Measurements from ENCODE around the gene RNF150. TPM values are rescaled to one million over a fixed set of nuclear protein-coding genes. Genes with fewer than 3 reads are reported as not detected.
"Not testable (repeated sequence)": the region's sequence is repeated elsewhere in the genome, so short reads cannot be mapped to it uniquely, and the experiment has no call there.

The RNF150 gene
- total RNA-seq, 2 donors from 2014 or later, result 2.3 to 4.6 TPM

DNA sequence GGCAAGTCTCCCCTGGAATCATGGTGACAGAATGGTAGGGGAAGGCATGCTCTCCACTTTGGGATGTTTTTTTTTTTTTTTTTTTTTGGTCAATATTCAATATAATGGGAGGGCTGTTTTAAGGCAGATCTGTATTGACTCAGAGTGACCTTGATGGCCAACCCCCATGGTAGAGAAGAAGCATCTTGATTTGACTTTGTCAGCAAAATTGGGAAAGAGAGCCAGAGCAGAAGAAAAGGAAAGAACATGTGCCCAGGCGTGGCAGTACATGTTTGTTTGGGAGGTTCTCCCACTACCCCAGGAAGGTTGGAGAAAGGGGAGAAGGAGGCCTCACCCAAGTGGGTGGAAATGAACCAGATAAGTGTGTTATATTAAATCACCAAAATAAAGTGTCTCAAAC lies 314.8 kb downstream of the RNF150 start:
- TF ChIP-seq POLR2A (IDR thresholded peaks at IDR 0.05), result no peak
- TF ChIP-seq, protein P1, sequence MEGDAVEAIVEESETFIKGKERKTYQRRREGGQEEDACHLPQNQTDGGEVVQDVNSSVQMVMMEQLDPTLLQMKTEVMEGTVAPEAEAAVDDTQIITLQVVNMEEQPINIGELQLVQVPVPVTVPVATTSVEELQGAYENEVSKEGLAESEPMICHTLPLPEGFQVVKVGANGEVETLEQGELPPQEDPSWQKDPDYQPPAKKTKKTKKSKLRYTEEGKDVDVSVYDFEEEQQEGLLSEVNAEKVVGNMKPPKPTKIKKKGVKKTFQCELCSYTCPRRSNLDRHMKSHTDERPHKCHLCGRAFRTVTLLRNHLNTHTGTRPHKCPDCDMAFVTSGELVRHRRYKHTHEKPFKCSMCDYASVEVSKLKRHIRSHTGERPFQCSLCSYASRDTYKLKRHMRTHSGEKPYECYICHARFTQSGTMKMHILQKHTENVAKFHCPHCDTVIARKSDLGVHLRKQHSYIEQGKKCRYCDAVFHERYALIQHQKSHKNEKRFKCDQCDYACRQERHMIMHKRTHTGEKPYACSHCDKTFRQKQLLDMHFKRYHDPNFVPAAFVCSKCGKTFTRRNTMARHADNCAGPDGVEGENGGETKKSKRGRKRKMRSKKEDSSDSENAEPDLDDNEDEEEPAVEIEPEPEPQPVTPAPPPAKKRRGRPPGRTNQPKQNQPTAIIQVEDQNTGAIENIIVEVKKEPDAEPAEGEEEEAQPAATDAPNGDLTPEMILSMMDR (IDR thresholded peaks at IDR 0.05), result no peak
- intact Hi-C loops (cut with DNase I), result no loop called here
- no peak for ATAC-seq

DNA sequence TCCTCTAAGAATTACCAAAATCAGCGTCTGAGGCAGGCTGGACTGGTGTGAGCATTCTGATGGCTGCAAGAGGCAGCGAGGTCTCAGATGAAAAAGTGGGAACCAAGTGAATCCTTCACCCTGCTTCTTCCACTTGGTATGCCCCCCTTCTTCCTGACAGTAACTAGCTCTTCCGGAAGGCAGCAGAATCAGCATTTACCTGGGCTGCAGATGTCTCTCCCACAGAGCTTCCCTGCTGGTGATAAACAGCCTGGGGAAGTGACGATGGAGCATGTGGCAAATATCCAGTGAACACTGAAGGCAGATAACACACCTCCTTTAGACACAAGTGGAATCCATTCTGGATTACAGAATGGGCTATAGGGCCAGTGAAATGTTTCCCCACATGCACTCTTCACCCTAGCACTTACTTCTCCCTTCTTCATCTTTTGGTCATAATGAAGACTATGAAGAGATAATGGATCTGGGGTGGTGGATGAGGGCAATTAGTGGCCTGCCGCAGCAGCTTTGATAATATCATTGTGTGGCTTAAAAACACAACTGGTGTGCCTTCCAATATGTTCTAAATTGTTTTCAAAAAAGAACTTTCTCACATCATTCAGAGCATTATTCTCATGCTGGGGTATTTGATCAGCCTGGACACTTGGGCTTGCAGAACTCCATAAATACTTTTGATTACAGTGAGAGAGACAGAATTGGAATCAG lies 316.3 kb downstream of the RNF150 start:
- Histone ChIP-seq H3K4me3 (no peak overlapping the region), H3K9me3 (no peaks in the 10 kb centered on the region), H3K36me3 (replicated peaks in 1 of 2; ENCODE audit: insufficient read depth in 1 of 2, low read depth in 2 of 2) (no peaks in the 10 kb centered on the region), H3K4me1 (no peaks in the 10 kb centered on the region), H3K27ac (no peak overlapping the region), H3K27me3 (no peaks in the 10 kb centered on the region)
- ATAC-seq (no peak), DNase-seq (no peak)
- WGBS, 2 donors, result 83 to 91% methylated on average over 5 of the region's 5 CpGs
- no peak for TF ChIP-seq POLR2A (IDR thresholded peaks at IDR 0.05)
- TF ChIP-seq, protein P1 (IDR thresholded peaks at IDR 0.05), result no peak
- intact Hi-C loops (cut with DNase I), result no loop called here

More for the DNA sequence above, 314.8 kb downstream of the RNF150 start:
- Histone ChIP-seq H3K9me3 (no peaks in the 10 kb centered on the region), H3K36me3 (replicated peaks in 1 of 2; ENCODE audit: insufficient read depth in 1 of 2, low read depth in 2 of 2) (no peaks in the 10 kb centered on the region), H3K27me3 (no peaks in the 10 kb centered on the region), H3K27ac (no peak overlapping the region), H3K4me1 (no peaks in the 10 kb centered on the region), H3K4me3 (no peak overlapping the region)
- 88 to 100% methylated on average over 1 of the region's 1 CpG for WGBS, 2 donors
- no peak for DNase-seq

DNA sequence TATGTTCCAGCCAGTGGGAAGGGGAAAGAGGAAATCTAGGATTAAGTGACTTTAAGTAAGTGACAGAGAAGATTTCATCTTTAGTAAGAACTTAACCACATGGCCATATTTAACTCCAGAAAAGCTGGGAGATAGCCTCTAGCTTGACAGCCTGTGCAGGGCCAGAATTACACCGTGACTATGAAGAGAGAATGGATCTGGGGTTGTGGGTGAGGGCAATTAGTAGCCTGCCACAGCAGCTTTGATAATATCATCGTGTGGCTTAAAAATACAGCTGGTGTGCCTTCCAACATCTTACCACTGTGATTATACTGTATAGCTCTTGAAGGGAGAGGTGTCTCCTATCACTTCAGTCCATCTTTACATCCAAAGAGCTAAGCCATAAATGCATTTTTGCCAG lies 319.5 kb downstream of the RNF150 start:
- 77 to 79% methylated on average over 2 of the region's 2 CpGs for WGBS, 2 donors
- H3K27me3 ChIP-seq, result no peaks in the 10 kb centered on the region
- no peaks in the 10 kb centered on the region for H3K36me3 ChIP-seq (replicated peaks in 1 of 2; ENCODE audit: insufficient read depth in 1 of 2, low read depth in 2 of 2)
- no peak overlapping the region for H3K27ac ChIP-seq
- ATAC-seq (no peak), DNase-seq (no peak)
- H3K4me3 ChIP-seq, result no peak overlapping the region
- intact Hi-C loops (cut with DNase I), result no loop called here
- H3K9me3 ChIP-seq, result no peaks in the 10 kb centered on the region
- H3K4me1 ChIP-seq, result no peaks in the 10 kb centered on the region
- TF ChIP-seq, protein P1 (IDR thresholded peaks at IDR 0.05), result no peak
- TF ChIP-seq POLR2A (IDR thresholded peaks at IDR 0.05), result no peak

DNA sequence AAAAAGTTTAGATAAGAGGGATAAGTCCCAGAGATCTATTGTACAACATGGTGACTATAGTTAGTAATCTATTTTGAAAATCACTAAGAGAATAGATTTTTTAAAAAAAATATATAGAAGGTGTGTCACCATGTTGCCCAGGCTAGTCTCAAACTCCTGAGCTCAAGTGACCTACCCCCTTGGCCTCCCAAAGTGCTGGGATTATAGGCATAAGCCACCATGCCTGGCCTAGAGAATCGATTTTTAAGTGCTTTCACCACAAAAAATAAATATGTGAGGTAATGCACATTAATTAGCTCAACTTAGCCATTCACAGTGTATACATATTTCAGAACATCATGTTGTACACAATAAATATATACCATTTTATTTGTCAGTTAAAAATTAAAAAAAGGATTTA lies 320.4 kb downstream of the RNF150 start:
- DNase-seq (no peak), ATAC-seq (no peak)
- 38 to 55% methylated on average over 1 of the region's 1 CpG for WGBS, 2 donors
- Histone ChIP-seq H3K4me3 (no peak overlapping the region), H3K27me3 (no peaks in the 10 kb centered on the region), H3K9me3 (no peaks in the 10 kb centered on the region), H3K36me3 (replicated peaks in 1 of 2; ENCODE audit: insufficient read depth in 1 of 2, low read depth in 2 of 2) (peaks cover 0 to 3% of the 10 kb centered on the region in 2 donors), H3K27ac (no peak overlapping the region), H3K4me1 (no peaks in the 10 kb centered on the region)
- TF ChIP-seq, protein P1 (IDR thresholded peaks at IDR 0.05), result no peak
- no peak for TF ChIP-seq POLR2A (IDR thresholded peaks at IDR 0.05)
- intact Hi-C loops (cut with DNase I), result no loop called here

DNA sequence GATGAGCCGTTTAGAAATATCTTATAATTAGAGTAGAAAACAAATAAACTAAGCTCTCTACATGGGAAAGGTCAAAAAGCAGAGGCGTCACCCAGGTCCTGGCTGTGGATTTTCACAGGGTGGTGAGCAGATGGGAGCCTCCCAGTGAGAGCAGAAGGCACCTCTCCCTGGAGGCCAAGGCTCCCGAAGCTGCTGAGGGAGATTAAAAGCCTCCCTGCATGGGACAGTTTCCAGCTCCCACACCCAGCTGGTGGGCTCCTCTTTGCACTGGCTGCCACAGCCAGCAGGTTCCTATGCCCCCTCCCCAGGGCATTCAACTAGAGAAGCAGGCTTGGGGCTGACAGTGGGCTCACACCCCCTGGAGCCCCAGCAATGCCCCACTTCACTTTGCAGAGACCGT lies 321.8 kb downstream of the RNF150 start:
- peak in 1 of 4 donors; percentile 12 for DNase-seq
- H3K27me3 ChIP-seq, result no peaks in the 10 kb centered on the region
- no peak overlapping the region for H3K27ac ChIP-seq
- H3K4me3 ChIP-seq, result no peak overlapping the region
- H3K36me3 ChIP-seq (replicated peaks in 1 of 2; ENCODE audit: insufficient read depth in 1 of 2, low read depth in 2 of 2), result peaks cover 0 to 5% of the 10 kb centered on the region in 2 donors
- intact Hi-C loops (cut with DNase I), result no loop called here
- H3K4me1 ChIP-seq, result no peaks in the 10 kb centered on the region
- no peaks in the 10 kb centered on the region for H3K9me3 ChIP-seq
- TF ChIP-seq, protein P1 (IDR thresholded peaks at IDR 0.05), result no peak
- no peak for TF ChIP-seq POLR2A (IDR thresholded peaks at IDR 0.05)
- ATAC-seq, result no peak
- WGBS, 2 donors, result 41 to 63% methylated on average over 4 of the region's 4 CpGs

DNA sequence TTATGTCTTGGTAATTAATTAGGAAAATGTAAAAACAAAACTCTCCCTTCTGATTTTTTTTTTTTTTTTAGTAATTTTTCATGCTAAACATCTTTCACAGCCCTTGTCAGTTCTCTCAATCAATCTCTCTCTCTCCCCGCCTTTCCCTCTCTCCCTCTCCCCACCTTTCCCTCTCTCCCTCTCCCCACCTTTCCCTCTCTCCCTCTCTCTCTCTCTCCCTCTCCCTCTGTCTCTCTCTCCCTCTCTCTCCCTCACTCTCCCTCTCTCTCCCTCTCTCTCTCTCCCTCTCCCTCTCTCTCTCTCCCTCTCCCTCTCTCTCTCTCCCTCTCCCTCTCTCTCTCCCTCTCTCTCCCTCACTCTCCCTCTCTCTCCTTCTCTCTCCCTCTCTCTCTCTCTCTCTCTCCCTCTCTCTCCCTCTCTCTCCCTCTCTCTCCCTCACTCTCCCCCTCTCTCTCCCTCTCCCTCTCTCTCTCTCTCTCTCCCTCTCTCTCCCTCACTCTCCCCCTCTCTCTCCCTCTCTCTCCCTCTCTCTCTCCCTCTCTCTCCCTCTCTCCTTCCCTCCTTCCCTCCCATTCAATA lies 322.6 kb downstream of the RNF150 start:
- H3K27me3 ChIP-seq; H3K27ac ChIP-seq; H3K36me3 ChIP-seq (replicated peaks in 1 of 2; ENCODE audit: insufficient read depth in 1 of 2, low read depth in 2 of 2); DNase-seq; ATAC-seq; H3K4me1 ChIP-seq; H3K9me3 ChIP-seq; H3K4me3 ChIP-seq; intact Hi-C loops (cut with DNase I): not testable (repeated sequence)
- 67 to 80% methylated on average over 1 of the region's 1 CpG for WGBS, 2 donors

All from body of pancreas (tissue), 4 donors.